ENCODE measurements around the gene PTPRE.

PTPRE gene

GRCh38 chr10:128059266-128059981 is 152.5 kb downstream of the PTPRE start:
- no peak for DNase-seq (ENCODE audit: low read depth in 2 of 2)

GRCh38 chr10:128059982-128060293 is 153.0 kb downstream of the PTPRE start:
- DNase-seq (ENCODE audit: low read depth in 2 of 2): no peak

- DNase-seq (ENCODE audit: low read depth in 2 of 2): no peak
These were observed 153.7 kb downstream of the PTPRE start for GRCh38 chr10:128060341-128061250.

GRCh38 chr10:128061306-128062300 is 154.7 kb downstream of the PTPRE start:
- no peak for DNase-seq (ENCODE audit: low read depth in 2 of 2)

- no peak for DNase-seq (ENCODE audit: low read depth in 2 of 2)
These were observed 155.5 kb downstream of the PTPRE start for GRCh38 chr10:128062331-128062880.

GRCh38 chr10:128062881-128063563 is 156.1 kb downstream of the PTPRE start:
- peak; percentile 24 to 29 for DNase-seq (ENCODE audit: low read depth in 2 of 2)

- DNase-seq (ENCODE audit: low read depth in 2 of 2): peak; percentile 28 to 47
These were observed 156.8 kb downstream of the PTPRE start for GRCh38 chr10:128063736-128064107.

GRCh38 chr10:128064108-128064969 is 157.4 kb downstream of the PTPRE start:
- peak; percentile 54 to 75 for DNase-seq (ENCODE audit: low read depth in 2 of 2)

GRCh38 chr10:128064970-128065580 is 158.2 kb downstream of the PTPRE start:
- DNase-seq (ENCODE audit: low read depth in 2 of 2): no peak

- no peak for DNase-seq (ENCODE audit: low read depth in 2 of 2)
These were observed 159.1 kb downstream of the PTPRE start for GRCh38 chr10:128065881-128066534.

GRCh38 chr10:128066870-128067382 is 160.0 kb downstream of the PTPRE start:
- DNase-seq (ENCODE audit: low read depth in 2 of 2): no peak

- DNase-seq (ENCODE audit: low read depth in 2 of 2): no peak
These were observed 160.9 kb downstream of the PTPRE start for GRCh38 chr10:128067691-128068397.

- no peak for DNase-seq (ENCODE audit: low read depth in 2 of 2)
These were observed 161.7 kb downstream of the PTPRE start for GRCh38 chr10:128068398-128069285.

- DNase-seq (ENCODE audit: low read depth in 2 of 2): peak; percentile 68 to 76
These were observed 162.6 kb downstream of the PTPRE start for GRCh38 chr10:128069351-128070051.

GRCh38 chr10:128070161-128070560 is 163.3 kb downstream of the PTPRE start:
- DNase-seq (ENCODE audit: low read depth in 2 of 2): no peak

- no peak for DNase-seq (ENCODE audit: low read depth in 2 of 2)
These were observed 164.0 kb downstream of the PTPRE start for GRCh38 chr10:128070721-128071416.

All from stimulated activated CD4-positive, alpha-beta T cell treated with anti-CD3 and anti-CD28 coated beads, Interleukin-4, amount 100 ng/mL, for 48 hours (primary cell).